Activated T-helper 1 cell treated with Interleukin-2 at 50 U/mL for 16 hours (primary cell): ENCODE results near the gene GLDN.

Experiments used
- DNase-seq: peaks from one replicate; pipeline ENCODE4 v3.0.0-alpha.2; 2020; ENCODE audit warnings: low read depth

GLDN gene

GRCh38 chr15:51341366-51342226, at the start of gene GLDN:
GLDN (plus strand) TSS chr15:51341655; CDS start chr15:51341685, 30 bp downstream.
- DNase-seq: no peak

GRCh38 chr15:51298620-51299019, 42.8 kb upstream of the GLDN start:
- DNase-seq: no peak

GRCh38 chr15:51299187-51300015, 42.1 kb upstream of the GLDN start:
- DNase-seq: no peak

GRCh38 chr15:51302480-51302879, 39.0 kb upstream of the GLDN start:
- DNase-seq: no peak

DNA sequence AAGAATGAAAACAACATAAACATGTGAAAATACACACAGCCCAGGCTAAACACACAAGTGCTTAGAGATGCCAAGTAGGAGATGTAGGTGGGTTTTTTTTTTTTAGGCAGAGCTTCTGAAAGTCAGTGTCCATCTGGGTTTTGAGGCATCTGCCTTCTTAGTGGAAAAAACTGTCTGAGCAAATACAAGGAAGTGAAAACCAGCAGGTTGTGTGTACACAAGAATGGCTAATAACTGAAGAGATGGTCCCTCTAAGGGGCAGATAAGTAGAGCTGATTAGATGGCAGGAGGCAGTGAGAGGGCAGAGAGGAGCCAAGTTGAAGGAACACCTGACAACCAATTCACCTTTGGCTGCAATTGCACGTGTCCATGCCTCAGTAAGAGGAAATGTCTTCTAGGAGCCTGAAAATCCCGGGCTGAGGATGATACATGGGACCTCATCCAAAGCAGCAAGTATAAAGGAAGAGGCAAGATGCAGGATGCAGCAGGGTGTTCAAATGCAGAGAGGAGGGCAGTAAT, 37.9 kb upstream of the GLDN start:
- no peak for DNase-seq

DNA sequence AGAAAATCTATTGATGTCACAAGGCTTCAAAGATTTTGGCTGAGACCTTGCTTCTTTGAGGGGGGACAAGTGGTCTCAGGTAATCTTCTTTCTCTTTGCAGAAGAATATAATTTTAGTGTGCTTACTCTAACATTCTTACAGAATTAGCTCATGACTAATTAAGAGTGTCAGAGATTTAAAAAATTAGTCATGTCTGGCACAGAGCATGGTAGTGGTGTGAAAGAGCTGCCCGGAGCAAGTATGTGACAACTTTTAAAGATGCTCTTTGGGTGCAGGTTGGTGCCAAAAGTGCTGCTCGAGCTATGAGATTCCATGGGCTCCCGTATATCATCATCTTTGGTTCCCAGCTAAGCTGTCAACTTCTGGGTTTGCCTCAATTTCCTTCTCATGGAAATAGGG, 34.1 kb upstream of the GLDN start:
- no peak for DNase-seq

- DNase-seq: no peak
Observed at GRCh38 chr15:51307811-51308210, 33.6 kb upstream of the GLDN start.

GRCh38 chr15:51310064-51310463, 31.4 kb upstream of the GLDN start:
- DNase-seq: no peak

DNA sequence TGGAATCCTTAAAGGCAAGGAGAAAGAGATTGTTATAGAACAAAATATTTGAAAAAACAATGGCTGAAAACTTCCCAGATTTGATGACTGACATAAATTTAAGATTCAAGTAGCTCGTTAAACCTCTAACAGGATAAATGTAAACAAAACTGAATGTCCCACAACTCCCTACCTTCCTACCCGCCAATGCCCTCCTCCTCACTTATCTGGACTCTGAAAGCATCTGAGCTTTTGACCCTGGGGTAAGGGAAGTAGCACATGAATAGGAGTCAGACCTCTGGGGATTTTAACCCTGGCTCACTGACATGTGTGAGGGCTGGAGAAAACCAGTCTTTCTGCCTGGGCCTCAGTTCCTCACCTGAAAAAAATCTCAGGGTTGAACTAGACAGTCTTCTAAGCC, 29.9 kb upstream of the GLDN start:
- no peak for DNase-seq

DNA sequence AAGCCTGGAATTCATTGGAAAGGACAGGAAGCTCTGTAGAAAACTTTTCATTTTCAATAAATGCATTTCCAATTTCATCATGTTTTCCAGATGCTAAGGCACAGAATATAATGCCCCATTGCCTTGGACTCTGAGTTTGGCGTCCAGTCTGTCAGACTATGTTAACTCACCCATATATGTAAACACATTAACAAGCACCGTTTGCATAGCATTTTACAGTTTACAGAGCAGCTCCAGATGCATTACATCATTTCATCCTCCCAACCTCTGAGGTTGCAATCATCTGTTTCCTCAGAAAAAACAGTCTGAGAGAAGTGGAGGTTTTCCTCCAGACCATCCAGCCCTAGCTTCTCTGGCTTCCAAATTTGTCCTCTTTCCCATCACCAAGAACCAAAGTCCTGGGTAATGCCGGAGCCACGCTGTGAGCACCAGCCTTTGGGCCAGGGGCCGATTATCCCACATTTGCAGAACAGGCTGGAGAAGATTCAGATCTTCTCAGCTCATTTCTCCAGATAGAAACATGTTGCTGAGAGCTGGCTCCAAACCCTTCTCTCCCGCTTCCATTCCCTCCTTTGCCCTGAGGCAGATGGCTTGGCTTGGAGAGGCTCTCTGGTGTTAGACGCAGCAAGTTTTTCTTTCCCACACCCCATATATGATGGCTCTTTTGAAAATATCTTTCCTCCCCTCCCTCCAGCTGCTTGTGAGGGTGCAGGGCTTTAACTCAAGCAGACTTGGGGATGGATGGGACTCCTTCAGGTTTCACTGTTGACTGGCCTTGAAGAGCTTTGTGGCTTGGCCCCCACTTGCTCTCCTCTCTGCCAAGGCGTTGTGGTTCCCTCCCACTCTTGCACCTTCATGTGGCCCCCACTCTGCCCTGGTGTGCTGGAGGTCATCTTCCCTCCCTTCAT, 29.0 kb upstream of the GLDN start:
- no peak for DNase-seq

DNA sequence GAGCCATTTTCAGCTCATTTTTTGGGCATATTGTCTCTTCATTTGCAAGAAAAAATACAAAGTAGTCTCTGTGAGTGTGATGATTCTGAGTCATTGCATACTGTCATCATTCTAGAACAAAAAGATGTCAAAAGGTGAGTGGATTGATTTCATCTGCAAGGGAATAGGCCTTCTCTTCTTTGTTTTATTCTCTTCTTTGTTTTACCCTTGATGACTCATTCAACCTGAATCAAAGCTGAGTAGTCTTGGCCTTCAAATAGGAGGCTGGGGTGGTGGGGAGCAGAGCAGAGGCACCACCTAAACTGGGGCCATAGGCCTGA, 28.4 kb upstream of the GLDN start:
- no peak for DNase-seq

GRCh38 chr15:51313644-51314280, 27.7 kb upstream of the GLDN start:
- no peak for DNase-seq

DNA sequence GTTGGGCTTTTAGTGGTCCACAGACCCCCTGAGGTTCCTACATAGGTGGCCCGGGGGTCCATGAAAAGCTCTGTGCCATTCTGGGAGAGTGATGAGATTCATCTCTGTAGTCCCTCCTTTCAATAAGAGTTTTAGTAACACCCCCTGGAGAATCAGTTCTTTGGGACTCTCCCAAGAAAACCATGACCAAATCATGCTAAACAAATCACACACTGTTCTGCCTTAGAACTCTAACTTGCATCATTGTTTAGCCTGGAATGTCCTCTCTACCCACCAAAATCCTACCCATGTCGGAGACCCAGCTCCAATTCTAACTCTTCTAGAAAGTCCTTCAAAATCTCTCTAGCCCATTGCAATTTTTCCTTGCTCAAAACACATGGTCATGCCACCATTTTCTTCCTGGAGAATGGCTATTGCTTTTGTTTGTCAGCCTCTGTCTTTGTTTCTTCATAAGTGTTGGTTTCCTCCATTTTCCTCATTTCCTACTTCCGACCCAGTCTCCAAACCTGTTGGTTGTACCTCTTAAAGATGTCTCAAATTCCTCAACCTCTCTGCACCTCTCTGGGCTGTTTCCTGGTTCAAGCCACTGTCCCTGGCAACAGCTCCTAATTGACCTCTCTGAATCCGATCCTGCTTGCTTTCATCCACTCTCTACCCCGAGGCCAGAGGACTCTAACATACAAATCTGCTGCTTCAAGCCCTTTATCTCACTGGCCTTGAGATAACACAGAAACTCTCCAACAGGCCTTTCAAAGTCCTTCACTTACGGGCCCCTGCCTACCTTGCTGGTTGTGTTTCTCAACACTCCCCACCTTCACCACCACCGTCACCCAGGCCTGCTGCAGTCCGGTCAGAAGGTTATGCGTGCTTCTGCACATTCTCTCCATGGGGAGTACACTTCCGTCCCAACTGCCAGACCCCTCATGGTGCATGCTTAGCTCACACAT, 26.8 kb upstream of the GLDN start:
- DNase-seq: no peak

DNA sequence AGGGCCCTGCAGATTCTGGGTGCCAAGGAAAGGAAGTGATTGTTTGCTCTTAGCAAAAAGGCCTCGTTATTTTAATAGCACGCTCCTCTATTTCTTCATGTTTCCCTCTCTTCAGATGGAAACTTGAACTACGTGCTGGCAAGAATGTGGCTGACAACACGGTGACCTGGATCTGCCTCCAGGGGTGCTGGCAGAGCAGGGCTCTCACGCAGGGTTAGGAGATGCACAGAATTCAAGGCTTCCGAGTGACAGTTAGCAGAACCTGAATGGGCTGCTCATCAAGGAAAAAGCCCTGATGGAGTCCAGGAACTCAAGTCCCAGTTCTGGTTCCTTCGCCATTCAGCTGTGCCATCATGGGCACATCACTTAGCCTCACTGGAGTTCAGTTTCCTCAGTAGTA, 25.7 kb upstream of the GLDN start:
- no peak for DNase-seq

DNA sequence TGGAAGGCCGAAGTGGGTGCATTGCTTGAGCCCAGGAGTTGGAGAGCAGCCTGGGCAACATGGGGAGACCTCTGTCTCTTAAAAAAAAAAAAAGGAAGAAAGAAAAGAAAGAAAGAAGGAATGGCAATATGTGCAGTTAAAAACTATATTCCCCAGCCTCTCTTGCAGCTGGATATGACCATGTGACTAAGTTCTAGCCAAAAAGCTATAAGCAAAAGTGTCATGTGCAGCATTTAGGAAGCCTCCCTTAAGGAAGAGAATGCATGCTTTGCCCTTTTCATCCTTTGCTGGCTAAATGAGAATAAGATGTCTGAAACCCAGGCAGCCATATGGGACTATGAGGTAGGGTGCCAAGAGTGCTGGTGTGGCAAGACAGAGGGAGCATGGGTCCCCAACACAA, 24.8 kb upstream of the GLDN start:
- DNase-seq: no peak

DNA sequence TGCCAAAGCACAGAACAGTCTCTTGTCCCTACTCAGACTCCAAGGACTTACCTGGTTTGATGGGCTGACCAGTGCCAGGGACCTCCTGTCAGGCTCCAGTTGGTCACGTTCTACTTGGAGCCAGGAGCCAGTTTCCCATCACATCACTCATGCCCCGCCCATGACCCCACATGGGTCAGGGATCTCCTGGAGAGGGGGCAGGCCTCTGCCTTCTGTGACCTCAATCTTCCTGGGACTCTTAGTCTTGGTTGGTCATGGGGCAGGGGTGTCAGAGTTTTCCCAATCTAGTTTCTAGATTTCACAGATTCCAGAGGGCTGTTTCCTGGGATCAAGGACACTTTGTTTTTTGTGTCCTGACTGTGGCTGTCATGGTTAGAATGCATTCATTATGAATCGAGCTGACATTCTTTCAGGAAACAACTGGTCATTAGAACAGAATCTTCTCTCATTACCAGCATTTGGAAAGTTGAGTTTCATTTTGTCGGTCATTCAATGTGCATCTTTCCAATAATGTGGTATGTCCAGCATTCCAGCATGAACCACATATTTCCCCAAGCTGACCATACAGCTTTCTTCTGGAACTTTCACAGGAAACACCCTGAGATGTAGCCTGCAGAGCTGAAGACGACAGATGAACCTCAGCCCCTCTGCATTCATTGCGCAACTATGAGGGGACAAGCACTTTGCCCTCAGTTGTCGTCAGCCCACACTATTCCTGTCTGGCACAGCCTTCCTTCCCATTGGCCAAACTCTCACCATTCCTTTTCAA, 22.9 kb upstream of the GLDN start:
- no peak for DNase-seq

DNA sequence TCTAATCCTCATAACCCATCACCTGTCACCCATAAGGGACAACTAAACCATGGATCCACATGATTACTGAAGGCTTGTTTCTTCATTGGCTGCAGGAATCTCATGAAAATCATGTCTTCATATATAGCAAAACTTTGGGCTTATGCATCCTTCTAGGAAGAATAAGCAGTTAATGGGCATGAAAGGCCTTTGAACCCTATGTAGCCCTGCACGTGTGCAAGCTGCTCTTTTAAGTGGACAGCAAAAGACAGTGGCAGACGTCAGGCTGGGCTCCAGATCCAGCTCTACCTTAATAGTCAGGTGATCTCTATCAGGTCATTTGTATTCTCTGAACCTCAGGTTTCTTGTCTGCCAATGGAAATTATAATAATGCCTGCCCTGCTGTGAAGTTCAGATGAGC, 21.9 kb upstream of the GLDN start:
- DNase-seq: no peak

GRCh38 chr15:51320843-51321242, 20.6 kb upstream of the GLDN start:
- no peak for DNase-seq

- DNase-seq: no peak
Observed at GRCh38 chr15:51321316-51321715, 20.1 kb upstream of the GLDN start.
